ENCODE measurements around the gene RSPH6A.

DNA sequence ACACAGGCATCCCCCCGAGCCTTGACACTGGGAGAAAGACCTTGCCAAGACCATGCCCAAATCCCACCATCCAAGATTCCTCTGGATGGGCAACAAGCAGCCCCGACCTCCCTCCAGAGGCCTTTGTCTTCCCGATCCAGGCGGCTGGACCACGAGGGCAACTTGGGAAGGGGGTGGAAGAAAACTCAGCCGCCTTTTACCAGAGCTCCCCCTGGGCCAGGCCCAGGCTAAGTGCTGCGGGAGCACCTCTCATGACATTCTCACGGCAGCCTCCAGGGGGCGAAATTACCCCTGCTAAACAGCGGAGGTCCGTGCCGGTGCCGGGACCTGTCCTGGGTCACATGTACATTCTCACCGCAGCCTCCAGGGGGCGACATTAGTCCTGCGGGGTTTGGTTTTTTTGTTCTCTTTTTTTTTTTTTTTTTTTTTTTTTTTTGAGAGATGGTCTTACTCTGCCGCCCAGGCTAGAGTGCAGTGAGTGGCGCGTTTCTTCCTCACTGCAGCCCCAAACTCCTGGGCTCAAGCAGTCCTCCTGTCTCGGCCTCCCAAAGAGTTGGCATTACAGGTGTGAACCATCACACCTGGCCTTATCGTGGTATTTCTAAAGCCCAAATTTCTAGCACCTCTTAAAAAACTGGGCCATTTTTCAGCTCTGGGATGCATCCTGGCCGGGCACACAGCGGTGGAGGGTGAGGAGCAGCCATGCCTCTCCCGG is 2.1 kb upstream of the RSPH6A start:
- no peak for TF ChIP-seq POLR2A (IDR thresholded peaks at IDR 0.05)
- TF ChIP-seq, protein P1, sequence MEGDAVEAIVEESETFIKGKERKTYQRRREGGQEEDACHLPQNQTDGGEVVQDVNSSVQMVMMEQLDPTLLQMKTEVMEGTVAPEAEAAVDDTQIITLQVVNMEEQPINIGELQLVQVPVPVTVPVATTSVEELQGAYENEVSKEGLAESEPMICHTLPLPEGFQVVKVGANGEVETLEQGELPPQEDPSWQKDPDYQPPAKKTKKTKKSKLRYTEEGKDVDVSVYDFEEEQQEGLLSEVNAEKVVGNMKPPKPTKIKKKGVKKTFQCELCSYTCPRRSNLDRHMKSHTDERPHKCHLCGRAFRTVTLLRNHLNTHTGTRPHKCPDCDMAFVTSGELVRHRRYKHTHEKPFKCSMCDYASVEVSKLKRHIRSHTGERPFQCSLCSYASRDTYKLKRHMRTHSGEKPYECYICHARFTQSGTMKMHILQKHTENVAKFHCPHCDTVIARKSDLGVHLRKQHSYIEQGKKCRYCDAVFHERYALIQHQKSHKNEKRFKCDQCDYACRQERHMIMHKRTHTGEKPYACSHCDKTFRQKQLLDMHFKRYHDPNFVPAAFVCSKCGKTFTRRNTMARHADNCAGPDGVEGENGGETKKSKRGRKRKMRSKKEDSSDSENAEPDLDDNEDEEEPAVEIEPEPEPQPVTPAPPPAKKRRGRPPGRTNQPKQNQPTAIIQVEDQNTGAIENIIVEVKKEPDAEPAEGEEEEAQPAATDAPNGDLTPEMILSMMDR (IDR thresholded peaks at IDR 0.05) = peak; percentile 94 to 98 (median 98)
